ENCODE measurements around the gene GFER. TPM values are rescaled to one million over a fixed set of nuclear protein-coding genes. Genes with fewer than 3 reads are reported as not detected.
"Not testable (repeated sequence)": the region's sequence is repeated elsewhere in the genome, so short reads cannot be mapped to it uniquely, and the experiment has no call there.

The GFER gene
- total and polyA plus RNA-seq, 2 experiments from 2014 or later: 46.9 to 53.5 TPM

GRCh38 chr16:2030036-2030435 is 46.0 kb downstream of the GFER start:
- Histone ChIP-seq H3K9me3 (ENCODE audit: low read depth) (no peaks in the 10 kb centered on the region), H3K4me3 (no peak overlapping the region)

GRCh38 chr16:2031081-2031577 is 47.1 kb downstream of the GFER start:
- Histone ChIP-seq H3K27me3 (peaks cover 4% of the 10 kb centered on the region), H3K9me3 (ENCODE audit: low read depth) (no peaks in the 10 kb centered on the region), H3K27ac (no peak overlapping the region), H3K4me1 (ENCODE audit: low read depth) (peaks cover 7% of the 10 kb centered on the region), H3K4me3 (no peak overlapping the region), H3K36me3 (no peaks in the 10 kb centered on the region)
- TF ChIP-seq CTCF (IDR thresholded peaks at IDR 0.05; ENCODE audit: low read depth, low read length): no peak
- DNase-seq (ENCODE audit: low read depth in 1 of 2, low spot score in 1 of 2): no peak

More at GRCh38 chr16:2030036-2030435, 46.0 kb downstream of the GFER start:
- Histone ChIP-seq H3K36me3 (no peaks in the 10 kb centered on the region), H3K27ac (no peak overlapping the region), H3K27me3 (peaks cover 4% of the 10 kb centered on the region), H3K4me1 (ENCODE audit: low read depth) (peaks cover 7% of the 10 kb centered on the region)
- DNase-seq (ENCODE audit: low read depth in 1 of 2, low spot score in 1 of 2): no peak
- no peak for TF ChIP-seq CTCF (IDR thresholded peaks at IDR 0.05; ENCODE audit: low read depth, low read length)

- DNase-seq (ENCODE audit: low read depth in 1 of 2, low spot score in 1 of 2): no peak
- no peak overlapping the region for H3K27ac ChIP-seq
- no peak for TF ChIP-seq CTCF (IDR thresholded peaks at IDR 0.05; ENCODE audit: low read depth, low read length)
These were observed 48.5 kb downstream of the GFER start for GRCh38 chr16:2032285-2033056.

GRCh38 chr16:2033057-2033908 is 49.3 kb downstream of the GFER start:
- Histone ChIP-seq H3K36me3 (no peaks in the 10 kb centered on the region), H3K9me3 (ENCODE audit: low read depth) (no peaks in the 10 kb centered on the region), H3K4me3 (no peak overlapping the region), H3K27ac (no peak overlapping the region), H3K4me1 (ENCODE audit: low read depth) (peaks cover 7% of the 10 kb centered on the region), H3K27me3 (no peaks in the 10 kb centered on the region)
- peak; percentile 67 to 73 for DNase-seq (ENCODE audit: low read depth in 1 of 2, low spot score in 1 of 2)
- no peak for TF ChIP-seq CTCF (IDR thresholded peaks at IDR 0.05; ENCODE audit: low read depth, low read length)

More at GRCh38 chr16:2032285-2033056, 48.5 kb downstream of the GFER start:
- peaks cover 7% of the 10 kb centered on the region for H3K4me1 ChIP-seq (ENCODE audit: low read depth)
- H3K9me3 ChIP-seq (ENCODE audit: low read depth): no peaks in the 10 kb centered on the region
- H3K27me3 ChIP-seq: peaks cover under 1% of the 10 kb centered on the region
- no peak overlapping the region for H3K4me3 ChIP-seq
- H3K36me3 ChIP-seq: no peaks in the 10 kb centered on the region

GRCh38 chr16:2033909-2034695 is 50.1 kb downstream of the GFER start:
- peak in 1 of 2 donors; percentile 23 for DNase-seq (ENCODE audit: low read depth in 1 of 2, low spot score in 1 of 2)
- not testable (repeated sequence) for H3K4me1 ChIP-seq (ENCODE audit: low read depth); H3K27me3 ChIP-seq; H3K36me3 ChIP-seq; H3K9me3 ChIP-seq (ENCODE audit: low read depth); H3K27ac ChIP-seq; H3K4me3 ChIP-seq

Data from cardiac muscle cell (in vitro differentiated cells and primary cell).